ENCODE results near the gene TRIM73.
"Not testable (repeated sequence)": the region's sequence is repeated elsewhere in the genome, so short reads cannot be mapped to it uniquely, and the experiment has no call there.

GRCh38 chr7:75442101-75442464, 46.7 kb downstream of the TRIM73 start:
- TF ChIP-seq CTCF (IDR thresholded peaks at IDR 0.05); REST (IDR thresholded peaks at IDR 0.05; ENCODE audit: insufficient read depth in 1 of 2, low read depth in 2 of 2, low read length in 1 of 2): not testable (repeated sequence)
